ENCODE measurements around the gene TOM1L2.

DNA sequence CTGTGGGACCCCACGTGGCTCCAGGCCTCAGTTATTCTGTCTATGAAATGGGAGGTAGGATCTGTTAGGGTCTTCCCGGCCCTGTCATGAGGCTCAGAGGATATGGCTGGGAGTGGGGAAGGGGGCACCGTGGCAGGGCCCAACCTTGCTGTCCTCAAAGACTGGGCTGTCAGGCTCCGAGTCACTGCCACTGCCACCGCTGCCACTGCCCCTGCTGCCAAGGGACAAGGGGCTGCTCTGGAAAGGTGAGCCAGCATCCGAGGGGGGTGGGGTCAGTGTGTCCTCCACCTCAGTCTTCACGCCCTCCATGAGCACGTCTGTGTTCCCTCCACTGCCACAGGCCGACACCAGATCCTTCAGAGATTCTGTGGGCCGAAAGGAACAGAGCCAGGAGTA is 154.7 kb downstream of the TOM1L2 start:
- TF ChIP-seq, protein P1, sequence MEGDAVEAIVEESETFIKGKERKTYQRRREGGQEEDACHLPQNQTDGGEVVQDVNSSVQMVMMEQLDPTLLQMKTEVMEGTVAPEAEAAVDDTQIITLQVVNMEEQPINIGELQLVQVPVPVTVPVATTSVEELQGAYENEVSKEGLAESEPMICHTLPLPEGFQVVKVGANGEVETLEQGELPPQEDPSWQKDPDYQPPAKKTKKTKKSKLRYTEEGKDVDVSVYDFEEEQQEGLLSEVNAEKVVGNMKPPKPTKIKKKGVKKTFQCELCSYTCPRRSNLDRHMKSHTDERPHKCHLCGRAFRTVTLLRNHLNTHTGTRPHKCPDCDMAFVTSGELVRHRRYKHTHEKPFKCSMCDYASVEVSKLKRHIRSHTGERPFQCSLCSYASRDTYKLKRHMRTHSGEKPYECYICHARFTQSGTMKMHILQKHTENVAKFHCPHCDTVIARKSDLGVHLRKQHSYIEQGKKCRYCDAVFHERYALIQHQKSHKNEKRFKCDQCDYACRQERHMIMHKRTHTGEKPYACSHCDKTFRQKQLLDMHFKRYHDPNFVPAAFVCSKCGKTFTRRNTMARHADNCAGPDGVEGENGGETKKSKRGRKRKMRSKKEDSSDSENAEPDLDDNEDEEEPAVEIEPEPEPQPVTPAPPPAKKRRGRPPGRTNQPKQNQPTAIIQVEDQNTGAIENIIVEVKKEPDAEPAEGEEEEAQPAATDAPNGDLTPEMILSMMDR (IDR thresholded peaks at IDR 0.05), result no peak
- TF ChIP-seq POLR2A (IDR thresholded peaks at IDR 0.05), result peak in 1 of 4 donors; percentile 3
